Gastroesophageal sphincter (tissue), 4 donors: ENCODE data around the gene SSBP2. TPM values are rescaled to one million over a fixed set of nuclear protein-coding genes. Genes with fewer than 3 reads are reported as not detected.

Experiments used
- ATAC-seq: fragments of 150-250 bp; one replicate; pipeline ENCODE4 v1.9.1; 2016; ENCODE audit warnings: mild to moderate bottlenecking, moderate library complexity
- H3K27ac ChIP-seq, 4 donors: fragments of 200-600 bp; sonication (generic) in 3 of 4; 1 replicate in 3 of 4; 2 replicates in 1 of 4; pipeline ENCODE4 v1.5.1; 2016 to 2019
- H3K27me3 ChIP-seq: fragments of 200-600 bp; sonication (generic); one replicate; pipeline ENCODE4 v1.5.1; 2019
- H3K36me3 ChIP-seq, 2 donors: fragments of 200-600 bp; sonication (generic); one replicate each; pipeline ENCODE4 v1.5.1; 2019; ENCODE audit warnings: control low read depth in 1 of 2
- H3K4me1 ChIP-seq, 3 donors: fragments of 200-600 bp; sonication (generic); 1 replicate in 2 of 3; 2 replicates in 1 of 3; pipeline ENCODE4 v1.5.1; 2016 to 2019; ENCODE audit warnings: control low read depth in 2 of 3
- H3K4me3 ChIP-seq, 2 donors: fragments of 200-600 bp; sonication (generic); one replicate each; pipeline ENCODE4 v1.5.1; 2019; ENCODE audit warnings: mild to moderate bottlenecking in 1 of 2, moderate library complexity in 1 of 2
- H3K9me3 ChIP-seq, 3 donors: fragments of 200-600 bp; sonication (generic); one replicate each; pipeline ENCODE4 v1.5.1; 2017 to 2019; ENCODE audit warnings: control low read depth in 2 of 3
- EP300 ChIP-seq: sonication (generic); formaldehyde crosslinking; IDR thresholded peaks from one replicate; pipeline ENCODE4 v1.6.1; 2017; ENCODE audit warnings: antibody characterized with exemption, mild to moderate bottlenecking
- POLR2A ChIP-seq, 2 donors: fragments of 450-650 bp; IDR thresholded peaks; one replicate each; pipeline ENCODE4 v1.6.1; 2017; ENCODE audit warnings: antibody characterized with exemption in 2 of 2, mild to moderate bottlenecking in 2 of 2, moderate library complexity in 1 of 2
- POLR2AphosphoS5 ChIP-seq: sonication (generic); formaldehyde crosslinking; IDR thresholded peaks from one replicate; pipeline ENCODE4 v1.6.1; 2017; ENCODE audit warnings: antibody characterized with exemption
- WGBS, 2 donors: methylation state at CpG; one replicate each; pipeline ENCODE4 v1.1.5; 2018; ENCODE audit warnings: low coverage in 1 of 2; 5-methylcytosine and 5-hydroxymethylcytosine counted together
- total RNA-seq, 4 donors: library from RNA; depleted of rRNA; stranded (reverse); fragments of >200 nt; gene quantifications; one replicate each; pipeline ENCODE4 v1.1.0, GENCODE V29; 2016
- TF ChIP-seq, protein P1 (sequence below), 4 experiments: fragments of 200-600 bp in 2 of 4; fragments of 450-650 bp in 2 of 4; sonication (generic) in 1 of 4; IDR thresholded peaks; one replicate each; pipeline ENCODE4 v1.5.1; 2017 to 2019; ENCODE audit warnings: antibody characterized with exemption in 4 of 4, mild to moderate bottlenecking in 2 of 4, moderate library complexity in 2 of 4

SSBP2 gene
- total RNA-seq, 4 donors from 2014 or later = 61.3 to 138 (median 79.5) TPM

DNA sequence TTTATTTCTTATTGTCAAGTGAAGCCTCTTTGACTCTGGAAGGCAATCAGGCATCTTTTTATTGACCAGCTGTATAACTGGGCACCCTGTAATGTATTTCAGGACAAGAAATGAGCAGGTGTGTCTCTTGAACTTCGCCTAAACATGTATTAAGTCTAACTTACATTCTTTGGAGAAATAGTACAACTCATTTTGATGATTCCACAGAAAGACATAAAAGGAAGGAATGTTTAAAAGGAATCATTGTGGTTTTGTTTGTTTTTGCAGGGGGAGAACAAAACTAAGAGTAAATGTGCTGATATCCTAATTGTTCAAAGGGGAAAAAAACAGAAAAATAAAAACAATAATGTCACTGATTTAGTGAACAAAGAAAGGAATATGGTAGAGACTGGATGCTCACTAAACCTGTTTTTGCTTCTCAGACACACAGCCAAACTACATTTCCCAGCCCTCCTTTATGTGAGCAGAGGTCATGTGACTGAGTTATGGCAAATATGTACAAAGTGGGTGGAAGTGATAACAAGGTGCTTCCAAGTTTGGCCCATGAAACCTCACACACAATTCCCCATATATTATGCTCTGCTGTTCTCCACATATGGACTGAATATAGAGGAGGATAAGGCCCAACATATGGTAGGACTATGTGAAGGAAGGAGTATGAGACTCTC lies 206.4 kb downstream of the SSBP2 start:
- no peak for ATAC-seq
- 100% methylated on average over 1 of the region's 1 CpG for WGBS, 2 donors

GRCh38 chr5:81542242-81542641 lies 208.7 kb downstream of the SSBP2 start:
- Histone ChIP-seq H3K4me3 (no peak overlapping the region), H3K9me3 (no peaks in the 10 kb centered on the region), H3K27ac (no peak overlapping the region), H3K27me3 (no peaks in the 10 kb centered on the region), H3K36me3 (no peaks in the 10 kb centered on the region), H3K4me1 (peaks cover 0 to 7% (median 0%) of the 10 kb centered on the region in 3 donors)
- TF ChIP-seq, protein P1, sequence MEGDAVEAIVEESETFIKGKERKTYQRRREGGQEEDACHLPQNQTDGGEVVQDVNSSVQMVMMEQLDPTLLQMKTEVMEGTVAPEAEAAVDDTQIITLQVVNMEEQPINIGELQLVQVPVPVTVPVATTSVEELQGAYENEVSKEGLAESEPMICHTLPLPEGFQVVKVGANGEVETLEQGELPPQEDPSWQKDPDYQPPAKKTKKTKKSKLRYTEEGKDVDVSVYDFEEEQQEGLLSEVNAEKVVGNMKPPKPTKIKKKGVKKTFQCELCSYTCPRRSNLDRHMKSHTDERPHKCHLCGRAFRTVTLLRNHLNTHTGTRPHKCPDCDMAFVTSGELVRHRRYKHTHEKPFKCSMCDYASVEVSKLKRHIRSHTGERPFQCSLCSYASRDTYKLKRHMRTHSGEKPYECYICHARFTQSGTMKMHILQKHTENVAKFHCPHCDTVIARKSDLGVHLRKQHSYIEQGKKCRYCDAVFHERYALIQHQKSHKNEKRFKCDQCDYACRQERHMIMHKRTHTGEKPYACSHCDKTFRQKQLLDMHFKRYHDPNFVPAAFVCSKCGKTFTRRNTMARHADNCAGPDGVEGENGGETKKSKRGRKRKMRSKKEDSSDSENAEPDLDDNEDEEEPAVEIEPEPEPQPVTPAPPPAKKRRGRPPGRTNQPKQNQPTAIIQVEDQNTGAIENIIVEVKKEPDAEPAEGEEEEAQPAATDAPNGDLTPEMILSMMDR (IDR thresholded peaks at IDR 0.05) = no peak
- no peak for TF ChIP-seq POLR2A (IDR thresholded peaks at IDR 0.05)
- TF ChIP-seq POLR2AphosphoS5 = no peak
- TF ChIP-seq EP300 = no peak
- no peak for ATAC-seq
- WGBS, 2 donors = 85 to 88% methylated on average over 1 of the region's 1 CpG

More for the DNA sequence above, 206.4 kb downstream of the SSBP2 start:
- no peaks in the 10 kb centered on the region for H3K27me3 ChIP-seq
- H3K36me3 ChIP-seq = peaks cover 0 to 13% of the 10 kb centered on the region in 2 donors
- no peaks in the 10 kb centered on the region for H3K4me1 ChIP-seq
- TF ChIP-seq POLR2A (IDR thresholded peaks at IDR 0.05) (no peak), EP300 (no peak), POLR2AphosphoS5 (no peak)
- TF ChIP-seq, protein P1 (IDR thresholded peaks at IDR 0.05) = no peak
- H3K9me3 ChIP-seq = no peaks in the 10 kb centered on the region
- no peak overlapping the region for H3K27ac ChIP-seq
- no peak overlapping the region for H3K4me3 ChIP-seq

DNA sequence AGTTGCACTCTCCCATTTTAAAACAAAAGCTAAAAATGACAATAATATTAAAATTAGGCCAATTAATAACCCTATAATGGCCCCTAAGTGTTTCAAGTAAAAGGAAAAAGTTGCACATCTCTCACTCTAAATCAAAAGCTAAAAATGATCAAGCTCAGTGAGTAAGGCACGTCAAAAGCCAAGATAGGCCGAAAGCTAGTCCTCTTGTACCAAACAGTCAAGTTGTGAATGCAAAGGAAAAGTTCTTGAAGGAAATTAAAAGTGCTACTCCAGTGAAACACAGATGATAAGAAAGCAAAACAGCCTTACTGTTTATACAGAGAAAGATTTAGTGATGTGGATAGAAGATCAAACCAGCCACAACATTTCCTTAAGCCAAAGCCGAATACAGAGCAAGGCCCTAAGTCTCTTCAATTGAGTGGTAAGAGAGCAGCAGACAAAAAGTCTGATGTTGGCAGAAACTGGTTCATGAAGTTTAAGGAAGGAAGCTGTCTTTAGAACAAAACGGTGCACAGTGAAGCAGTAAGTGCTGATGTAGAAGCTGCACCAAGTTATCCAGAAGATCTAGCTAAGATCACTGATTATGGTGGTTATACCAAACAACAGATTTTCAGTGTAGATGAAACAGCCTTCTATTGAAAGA lies 212.9 kb downstream of the SSBP2 start:
- TF ChIP-seq EP300 (no peak), POLR2AphosphoS5 (no peak), POLR2A (IDR thresholded peaks at IDR 0.05) (no peak)
- TF ChIP-seq, protein P1 (IDR thresholded peaks at IDR 0.05) = no peak
- ATAC-seq = no peak

DNA sequence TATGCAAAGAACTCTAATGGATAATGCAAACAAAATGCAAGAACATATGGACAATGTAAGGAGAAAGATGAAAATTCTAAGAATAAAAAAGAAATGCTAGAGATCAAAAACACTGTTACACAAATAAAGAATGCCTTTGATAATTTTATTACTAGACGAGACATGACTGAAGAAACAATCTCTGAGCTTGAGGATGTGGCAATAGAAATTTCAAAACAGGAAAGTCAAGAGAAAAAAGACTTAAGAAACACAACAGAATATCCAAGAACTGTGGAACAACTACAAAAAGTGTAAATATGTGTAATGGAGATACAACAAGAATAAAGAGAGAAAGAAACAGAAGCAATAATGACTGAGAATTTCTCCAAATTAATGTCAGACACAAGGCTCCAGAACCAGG lies 216.5 kb downstream of the SSBP2 start:
- Histone ChIP-seq H3K9me3 (no peaks in the 10 kb centered on the region), H3K36me3 (no peaks in the 10 kb centered on the region), H3K27ac (no peak overlapping the region), H3K27me3 (no peaks in the 10 kb centered on the region), H3K4me3 (no peak overlapping the region), H3K4me1 (peaks cover 0 to 7% (median 2%) of the 10 kb centered on the region in 3 donors)
- TF ChIP-seq, protein P1 (IDR thresholded peaks at IDR 0.05) = no peak
- TF ChIP-seq EP300 (no peak), POLR2A (IDR thresholded peaks at IDR 0.05) (no peak), POLR2AphosphoS5 (no peak)
- 100% methylated on average over 1 of the region's 1 CpG for WGBS, 2 donors
- ATAC-seq = no peak

More for the DNA sequence above, 212.9 kb downstream of the SSBP2 start:
- Histone ChIP-seq H3K4me1 (peaks cover 0 to 7% (median 2%) of the 10 kb centered on the region in 3 donors), H3K9me3 (no peaks in the 10 kb centered on the region), H3K27me3 (no peaks in the 10 kb centered on the region), H3K36me3 (no peaks in the 10 kb centered on the region), H3K27ac (no peak overlapping the region), H3K4me3 (no peak overlapping the region)
- 74 to 93% methylated on average over 4 of the region's 4 CpGs for WGBS, 2 donors
